Lower leg skin (tissue), 4 donors: ENCODE data around the gene STAT3. TPM values are rescaled to one million over a fixed set of nuclear protein-coding genes. Genes with fewer than 3 reads are reported as not detected.

Source experiments
- DNase-seq, 2 donors: peaks; one replicate each; pipeline ENCODE4 v3.0.0-alpha.2; 2019; ENCODE audit warnings: low spot score in 2 of 2
- H3K4me3 ChIP-seq: fragments of 200-600 bp; sonication (generic); 2 replicates; pipeline ENCODE4 v1.5.1; 2017; ENCODE audit warnings: mild to moderate bottlenecking, low read depth; ENCODE audit not compliant: poor library complexity, severe bottlenecking
- POLR2A ChIP-seq, 2 donors: fragments of 450-650 bp; IDR thresholded peaks; one replicate each; pipeline ENCODE4 v1.6.1; 2016 to 2017; ENCODE audit warnings: antibody characterized with exemption in 2 of 2, mild to moderate bottlenecking in 1 of 2, moderate library complexity in 1 of 2
- WGBS, 2 donors: methylation state at CpG; one replicate each; pipeline ENCODE4 v1.1.5; 2018; 5-methylcytosine and 5-hydroxymethylcytosine counted together
- intact Hi-C: fragments of 100-400 bp; cut with DNase I; formaldehyde crosslinking; loops from one replicate; pipeline ENCODE4 v1.15.0; 2023; ENCODE audit warnings: low total_unique reads
- total RNA-seq, 4 donors: library from RNA; depleted of rRNA; stranded (reverse); fragments of >200 nt; gene quantifications; one replicate each; pipeline ENCODE4 v1.1.0, GENCODE V29; 2016
- TF ChIP-seq, protein P1 (sequence below), 3 donors: fragments of 450-650 bp; IDR thresholded peaks; one replicate each; pipeline ENCODE4 v1.5.1; 2016; ENCODE audit warnings: antibody characterized with exemption in 3 of 3, mild to moderate bottlenecking in 3 of 3, moderate library complexity in 2 of 3

STAT3 gene
- total RNA-seq, 4 donors from 2014 or later: 109 to 149 (median 124) TPM

DNA sequence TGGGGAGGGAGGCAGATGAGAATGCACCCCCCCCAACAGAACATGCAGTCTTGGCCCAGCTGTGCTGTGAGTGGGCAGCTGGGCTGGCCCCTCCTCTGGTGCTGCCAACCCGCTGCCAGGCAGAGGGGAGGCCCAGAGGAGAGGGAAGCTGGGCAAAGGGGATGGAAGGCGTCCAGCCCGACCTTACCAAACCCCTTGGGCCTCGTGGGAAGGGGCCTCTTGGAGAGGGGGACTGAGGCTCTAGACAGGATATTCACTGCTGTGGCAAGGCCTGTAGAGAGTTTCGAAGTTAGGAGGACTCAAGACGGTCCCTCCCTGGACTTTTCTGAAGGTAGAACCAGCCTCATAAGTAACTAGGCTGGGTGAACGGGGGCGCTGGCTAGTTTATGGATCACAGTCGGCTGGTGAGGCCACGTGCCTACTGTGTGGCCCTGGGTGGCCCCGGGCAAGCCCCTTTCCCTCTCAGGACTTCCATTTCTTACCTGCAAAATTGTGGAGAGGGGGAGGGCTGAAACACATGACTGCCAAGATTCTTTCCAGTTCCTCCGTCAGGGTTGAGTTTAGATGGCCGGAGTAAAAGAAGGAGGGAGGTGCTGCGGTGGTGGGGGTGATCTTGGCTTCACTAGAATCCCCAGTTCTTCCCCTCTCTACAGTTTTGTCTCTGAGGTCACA, 100.8 kb downstream of the STAT3 start:
- peak overlapping the region; percentile 57 for H3K4me3 ChIP-seq
- peak in 1 of 2 donors; percentile 90 for DNase-seq
- TF ChIP-seq, protein P1, sequence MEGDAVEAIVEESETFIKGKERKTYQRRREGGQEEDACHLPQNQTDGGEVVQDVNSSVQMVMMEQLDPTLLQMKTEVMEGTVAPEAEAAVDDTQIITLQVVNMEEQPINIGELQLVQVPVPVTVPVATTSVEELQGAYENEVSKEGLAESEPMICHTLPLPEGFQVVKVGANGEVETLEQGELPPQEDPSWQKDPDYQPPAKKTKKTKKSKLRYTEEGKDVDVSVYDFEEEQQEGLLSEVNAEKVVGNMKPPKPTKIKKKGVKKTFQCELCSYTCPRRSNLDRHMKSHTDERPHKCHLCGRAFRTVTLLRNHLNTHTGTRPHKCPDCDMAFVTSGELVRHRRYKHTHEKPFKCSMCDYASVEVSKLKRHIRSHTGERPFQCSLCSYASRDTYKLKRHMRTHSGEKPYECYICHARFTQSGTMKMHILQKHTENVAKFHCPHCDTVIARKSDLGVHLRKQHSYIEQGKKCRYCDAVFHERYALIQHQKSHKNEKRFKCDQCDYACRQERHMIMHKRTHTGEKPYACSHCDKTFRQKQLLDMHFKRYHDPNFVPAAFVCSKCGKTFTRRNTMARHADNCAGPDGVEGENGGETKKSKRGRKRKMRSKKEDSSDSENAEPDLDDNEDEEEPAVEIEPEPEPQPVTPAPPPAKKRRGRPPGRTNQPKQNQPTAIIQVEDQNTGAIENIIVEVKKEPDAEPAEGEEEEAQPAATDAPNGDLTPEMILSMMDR (IDR thresholded peaks at IDR 0.05): no peak
- TF ChIP-seq POLR2A (IDR thresholded peaks at IDR 0.05): no peak
- 5 to 8% methylated on average over 14 of the region's 14 CpGs for WGBS, 2 donors
- intact Hi-C loops: no loop called here

DNA sequence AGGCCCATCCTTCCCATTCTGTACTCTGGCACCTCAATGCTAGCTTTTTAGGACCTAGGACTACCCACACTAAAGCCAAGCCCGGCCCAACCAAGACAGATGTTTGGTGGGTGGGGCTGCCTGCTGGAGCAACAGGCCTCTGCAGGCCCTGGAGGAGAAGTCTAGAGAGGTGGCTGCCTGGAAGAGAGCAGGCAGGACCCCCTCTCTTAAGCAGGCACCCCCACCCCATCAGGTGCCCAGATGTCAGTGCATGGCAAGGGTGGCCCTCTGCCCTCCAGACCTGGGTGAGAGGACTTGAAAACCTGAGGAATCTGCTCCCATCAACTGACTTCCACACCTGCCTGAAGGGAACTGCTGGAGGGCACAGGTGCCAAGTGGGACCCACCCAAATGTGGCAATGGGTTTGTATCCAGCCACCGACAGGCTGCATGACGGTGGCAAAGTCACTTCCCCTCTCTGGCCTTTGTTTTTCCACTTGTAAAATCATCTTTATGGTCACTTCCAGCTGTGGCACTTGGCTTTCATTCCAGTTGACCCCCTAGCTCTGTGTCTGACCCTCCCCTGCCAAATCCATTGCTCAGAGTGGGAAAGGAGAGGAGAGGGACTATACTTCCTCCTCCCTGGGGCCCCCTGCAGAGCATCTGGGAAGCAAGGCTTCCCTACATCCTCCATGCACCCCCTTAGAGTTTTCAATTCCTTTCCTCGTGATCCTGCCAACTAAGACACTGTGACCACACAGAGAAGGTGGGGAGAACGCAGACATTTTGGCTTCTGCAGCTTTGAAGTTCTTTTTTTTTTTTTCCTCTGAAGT, 101.6 kb downstream of the STAT3 start:
- 8 to 12% methylated on average over 5 of the region's 5 CpGs for WGBS, 2 donors
- no peak overlapping the region for H3K4me3 ChIP-seq

DNA sequence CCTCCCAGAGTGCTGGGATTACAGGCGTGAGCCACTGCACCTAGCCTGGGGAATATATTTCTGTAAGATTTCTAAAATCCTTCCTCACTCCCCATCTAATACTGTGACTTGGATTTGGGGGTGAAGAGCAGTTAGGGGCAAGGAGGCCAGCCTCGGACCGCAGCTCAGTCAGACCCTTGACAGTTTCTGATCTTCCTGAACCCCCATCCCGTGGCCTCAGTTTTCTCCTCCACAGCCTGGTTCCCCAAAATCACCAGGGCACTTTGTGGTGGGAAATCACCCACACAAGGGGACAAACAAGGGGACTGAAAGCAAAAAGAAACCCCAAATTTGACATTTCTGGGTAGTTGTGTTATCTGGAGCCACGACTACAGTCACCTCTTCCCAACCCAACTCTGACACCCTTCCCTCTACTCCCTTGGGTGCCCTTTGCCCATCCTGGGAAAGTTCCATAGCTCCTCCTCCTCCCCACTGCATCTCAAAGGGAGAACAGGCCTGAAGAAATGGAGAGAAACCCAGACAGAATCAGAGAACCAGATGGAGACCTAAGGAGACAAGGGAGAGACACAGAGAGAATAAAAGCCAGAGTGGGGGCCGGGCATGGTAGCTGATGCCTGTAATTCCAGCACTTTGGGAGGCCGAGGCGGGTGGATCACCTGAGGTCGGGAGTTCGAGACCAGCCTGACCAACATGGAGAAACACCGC, 102.7 kb downstream of the STAT3 start:
- TF ChIP-seq, protein P1 (IDR thresholded peaks at IDR 0.05): no peak
- TF ChIP-seq POLR2A (IDR thresholded peaks at IDR 0.05): no peak
- DNase-seq: peak in 1 of 2 donors; percentile 63
- WGBS, 2 donors: 89% methylated on average over 11 of the region's 11 CpGs
- intact Hi-C loops: no loop called here
- no peak overlapping the region for H3K4me3 ChIP-seq

More for the DNA sequence above, 101.6 kb downstream of the STAT3 start:
- DNase-seq: peak; percentile 60 to 90
- TF ChIP-seq POLR2A (IDR thresholded peaks at IDR 0.05): no peak
- TF ChIP-seq, protein P1 (IDR thresholded peaks at IDR 0.05): no peak
- intact Hi-C loops: no loop called here

GRCh38 chr17:42284566-42284965, 103.7 kb downstream of the STAT3 start:
- DNase-seq: peak in 1 of 2 donors; percentile 37
- intact Hi-C loops: no loop called here
- WGBS, 2 donors: 90 to 95% methylated on average over 7 of the region's 7 CpGs
- no peak overlapping the region for H3K4me3 ChIP-seq
- TF ChIP-seq POLR2A (IDR thresholded peaks at IDR 0.05): no peak
- TF ChIP-seq, protein P1 (IDR thresholded peaks at IDR 0.05): no peak

GRCh38 chr17:42284024-42284369, 104.2 kb downstream of the STAT3 start:
- 85 to 90% methylated on average over 5 of the region's 5 CpGs for WGBS, 2 donors
- no peak for DNase-seq
- intact Hi-C loops: no loop called here
- TF ChIP-seq, protein P1 (IDR thresholded peaks at IDR 0.05): no peak
- TF ChIP-seq POLR2A (IDR thresholded peaks at IDR 0.05): no peak
- no peak overlapping the region for H3K4me3 ChIP-seq
